Measurements from ENCODE around the gene ACOT7.

GRCh38 chr1:6348511-6349191, 44.9 kb downstream of the ACOT7 start:
- TF ChIP-seq POLR2A (IDR thresholded peaks at IDR 0.05) (no peak), CTCF (IDR thresholded peaks at IDR 0.05) (no peak)

All from testis (tissue), 2 donors.